Measurements from ENCODE around the gene RPS18.

The RPS18 gene

GRCh38 chr6:33313709-33314514, 42.0 kb downstream of the RPS18 start, which contains the start of gene TAPBP:
TAPBP (minus strand) TSS chr6:33314078; CDS start chr6:33314041, 37 bp downstream.
- TF ChIP-seq CTCF (IDR thresholded peaks at IDR 0.05; ENCODE audit: control extremely low read depth, extremely low read depth, low read depth, missing control alignments), result no peak
- ChIA-PET CTCF (interaction anchor here (2.0 to 2.7 kb wide), 2 partner anchors 13 to 15 kb away, joined by 15 to 18 read pairs; partner anchors contain the start of gene RGL2), POLR2A (interaction anchor here (0.8 kb wide), 1 partner anchor 42 kb away, joined by 3 read pairs; the partner anchor contains the start of genes RPS18 and VPS52)
- peak; percentile 90 for DNase-seq (ENCODE audit: extremely low spot score)

DNA sequence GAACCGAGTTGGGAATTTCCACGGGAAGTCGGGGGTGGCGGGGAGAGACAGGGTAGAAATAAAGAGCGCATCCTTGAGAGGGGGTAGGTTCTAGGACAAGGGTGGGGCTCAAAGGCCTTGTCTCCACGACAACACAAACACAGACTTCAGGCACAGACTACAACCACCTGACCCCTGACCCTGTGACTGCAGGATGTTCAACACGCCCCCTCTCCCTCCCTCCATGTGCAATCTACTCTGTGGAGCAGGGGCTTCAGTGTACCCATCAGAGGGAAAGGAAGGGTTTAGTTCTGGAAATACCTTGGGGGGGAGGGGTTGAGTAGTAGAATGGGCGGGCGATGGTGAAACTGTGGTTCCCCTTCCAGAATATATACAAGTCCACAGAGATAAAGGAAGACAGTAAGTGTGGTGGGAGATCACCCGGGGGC, 42.7 kb downstream of the RPS18 start:
- no peak for TF ChIP-seq CTCF (IDR thresholded peaks at IDR 0.05; ENCODE audit: control extremely low read depth, extremely low read depth, low read depth, missing control alignments)
- ChIA-PET POLR2A (no interaction called here), CTCF (no interaction called here)
- peak; percentile 71 for DNase-seq (ENCODE audit: extremely low spot score)

DNA sequence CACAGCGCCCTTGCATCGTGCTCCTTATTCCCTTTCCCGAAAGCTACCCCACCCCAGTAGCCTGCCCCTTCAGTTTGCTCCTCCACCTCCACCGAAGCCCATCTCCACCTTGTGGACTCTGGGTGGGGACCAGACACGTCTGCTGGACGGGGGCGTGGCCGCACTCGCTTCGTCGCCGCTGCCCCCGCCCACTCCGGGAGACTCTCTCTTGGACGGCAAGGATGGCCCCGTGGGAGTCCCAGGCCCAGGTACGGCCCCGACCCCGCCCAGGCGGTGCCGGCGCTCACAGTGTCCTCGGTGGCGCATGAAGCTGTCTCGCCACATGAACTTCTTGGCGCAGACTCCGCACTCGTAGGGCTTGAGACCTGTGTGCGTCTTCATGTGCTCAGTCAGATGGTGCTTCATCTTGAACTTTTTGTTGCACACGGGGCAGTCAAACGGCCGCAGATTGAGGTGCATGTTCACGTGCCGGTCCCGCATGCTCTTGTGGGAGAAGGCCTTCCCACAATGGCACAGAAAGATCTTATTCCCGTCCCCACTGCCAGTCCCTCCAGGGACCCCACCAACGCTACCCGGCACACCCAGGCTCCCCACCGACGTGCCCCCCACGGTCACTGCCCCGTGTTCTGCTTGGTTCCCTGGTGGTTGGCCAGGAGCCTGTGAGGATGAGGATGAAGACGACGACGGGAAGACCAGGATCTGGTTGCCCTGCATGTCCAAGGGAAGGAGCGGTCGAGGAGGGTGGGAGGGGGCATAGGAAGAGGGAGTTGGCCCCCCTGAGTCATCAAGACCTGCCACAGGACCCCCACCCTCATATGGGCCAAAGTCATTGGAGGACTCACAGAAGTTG, 43.3 kb downstream of the RPS18 start:
- ChIA-PET POLR2A (no interaction called here), CTCF (interaction anchor here (1.0 to 1.2 kb wide), 2 partner anchors 29 to 67 kb away, joined by 3 read pairs; no protein-coding TSS in a partner anchor)
- TF ChIP-seq CTCF (IDR thresholded peaks at IDR 0.05; ENCODE audit: control extremely low read depth, extremely low read depth, low read depth, missing control alignments), result no peak
- no peak for DNase-seq (ENCODE audit: extremely low spot score)

GRCh38 chr6:33315793-33316602, 44.1 kb downstream of the RPS18 start:
- DNase-seq (ENCODE audit: extremely low spot score), result no peak
- ChIA-PET POLR2A (no interaction called here), CTCF (interaction anchor here (1.0 to 3.3 kb wide), 3 partner anchors 16 to 68 kb away, joined by 3 to 13 read pairs (median 3); partner anchors contain the start of gene RGL2)
- no peak for TF ChIP-seq CTCF (IDR thresholded peaks at IDR 0.05; ENCODE audit: control extremely low read depth, extremely low read depth, low read depth, missing control alignments)

GRCh38 chr6:33316603-33317418, 44.9 kb downstream of the RPS18 start:
- ChIA-PET CTCF (interaction anchor here (1.5 to 3.3 kb wide), 3 partner anchors 12 to 28 kb away, joined by 6 to 13 read pairs (median 13); partner anchors contain the start of gene RGL2), POLR2A (interaction anchor here (0.7 to 1.6 kb wide), 5 partner anchors 16 to 345 kb away, joined by 3 to 17 read pairs (median 9); partner anchors contain the start of genes HLA-DPB1 and RGL2)
- no peak for TF ChIP-seq CTCF (IDR thresholded peaks at IDR 0.05; ENCODE audit: control extremely low read depth, extremely low read depth, low read depth, missing control alignments)
- DNase-seq (ENCODE audit: extremely low spot score), result no peak

Measured in GM10248 (cell line).